RPMI8226 (cell line): ENCODE results near the gene TMEM101.
A peak's percentile ranks its signal among the peaks of the same experiment; 100 is the strongest.
"Not testable (repeated sequence)": the region's sequence is repeated elsewhere in the genome, so short reads cannot be mapped to it uniquely, and the experiment has no call there.

Source experiments
- DNase-seq: peaks from one replicate; pipeline ENCODE4 v3.0.0-alpha.2; 2015

The TMEM101 gene

GRCh38 chr17:44023545-44024270 is 8.9 kb upstream of the TMEM101 start:
- no peak for DNase-seq

- DNase-seq, result no peak
Measured at GRCh38 chr17:44022246-44022645, 7.5 kb upstream of the TMEM101 start.

DNA sequence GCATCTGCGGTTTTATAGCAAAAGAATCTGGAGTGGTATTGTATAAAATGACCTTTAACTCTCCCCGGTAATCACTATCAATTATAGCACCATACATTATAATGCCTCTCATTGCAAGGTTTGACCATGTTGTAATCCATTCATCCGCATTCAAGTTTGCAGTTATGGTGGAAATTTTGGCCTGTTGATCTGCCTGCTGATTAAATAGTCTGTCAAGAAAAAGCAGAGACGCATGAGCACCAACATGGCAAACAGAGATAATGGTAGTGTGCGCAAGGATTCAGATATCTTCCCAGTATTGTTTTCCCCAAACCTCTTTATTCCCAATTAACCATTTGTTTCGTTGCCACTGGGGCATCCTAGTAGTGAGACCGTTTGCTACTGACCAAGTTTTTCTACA is 6.5 kb upstream of the TMEM101 start:
- DNase-seq, result not testable (repeated sequence)

DNA sequence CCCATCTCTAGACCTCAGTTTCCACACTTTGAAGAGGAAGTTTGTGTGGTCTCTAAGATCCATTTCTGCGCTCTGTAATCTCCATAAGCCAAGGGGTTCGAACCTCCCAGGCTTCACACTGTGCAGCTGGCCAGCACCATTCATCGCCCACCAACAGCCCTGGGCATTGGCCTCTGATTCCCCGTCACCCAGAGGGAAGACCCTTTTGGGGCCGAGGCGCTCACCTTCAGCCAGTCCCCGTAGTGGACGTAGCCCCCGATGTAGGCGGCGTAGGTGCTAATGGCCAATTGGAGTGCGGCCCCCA is 678 bp downstream of the TMEM101 start:
- DNase-seq, result no peak

GRCh38 chr17:44012874-44013273 is 1.9 kb downstream of the TMEM101 start:
- DNase-seq, result no peak

- no peak for DNase-seq
Measured at GRCh38 chr17:44012391-44012790, 2.4 kb downstream of the TMEM101 start.

- no peak for DNase-seq
Measured at GRCh38 chr17:44011876-44012275, 2.9 kb downstream of the TMEM101 start.

GRCh38 chr17:44010966-44011647 is 3.7 kb downstream of the TMEM101 start:
- DNase-seq, result no peak

DNA sequence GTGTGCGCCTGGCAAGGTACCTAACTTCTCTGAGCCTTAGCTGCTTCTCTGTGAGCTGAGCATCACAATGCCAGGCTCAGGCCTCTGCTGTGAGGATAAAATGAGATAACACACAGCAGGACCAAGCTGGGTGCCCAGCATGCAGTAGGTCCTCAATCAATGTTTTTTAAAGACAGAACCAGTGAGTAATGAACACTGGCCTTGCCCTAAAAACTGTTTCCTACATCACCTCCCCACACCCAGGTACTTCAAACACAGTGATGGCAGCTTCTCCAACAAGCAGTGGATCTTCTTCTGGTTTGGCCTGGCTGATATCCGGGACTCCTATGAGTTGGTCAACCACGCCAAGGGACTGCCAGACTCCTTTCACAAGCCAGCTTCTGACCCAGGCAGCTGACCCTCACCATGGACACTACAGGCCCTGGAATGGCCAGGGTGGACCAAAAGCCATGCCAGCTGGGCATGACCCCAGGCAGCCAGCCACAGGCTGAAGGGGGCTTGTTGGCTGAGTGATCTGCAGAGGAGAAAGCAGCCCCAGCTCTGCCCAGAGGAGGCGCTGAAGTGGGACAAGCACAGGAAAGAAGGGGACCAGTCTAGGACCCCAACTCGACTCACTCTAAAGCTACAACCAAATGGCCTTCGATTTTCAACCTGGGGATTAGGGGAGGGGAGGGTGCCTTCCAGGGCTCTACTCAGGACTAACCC is 6.4 kb downstream of the TMEM101 start:
- DNase-seq, result no peak

GRCh38 chr17:44007346-44008204 is 7.2 kb downstream of the TMEM101 start:
- DNase-seq, result peak; percentile 18

DNA sequence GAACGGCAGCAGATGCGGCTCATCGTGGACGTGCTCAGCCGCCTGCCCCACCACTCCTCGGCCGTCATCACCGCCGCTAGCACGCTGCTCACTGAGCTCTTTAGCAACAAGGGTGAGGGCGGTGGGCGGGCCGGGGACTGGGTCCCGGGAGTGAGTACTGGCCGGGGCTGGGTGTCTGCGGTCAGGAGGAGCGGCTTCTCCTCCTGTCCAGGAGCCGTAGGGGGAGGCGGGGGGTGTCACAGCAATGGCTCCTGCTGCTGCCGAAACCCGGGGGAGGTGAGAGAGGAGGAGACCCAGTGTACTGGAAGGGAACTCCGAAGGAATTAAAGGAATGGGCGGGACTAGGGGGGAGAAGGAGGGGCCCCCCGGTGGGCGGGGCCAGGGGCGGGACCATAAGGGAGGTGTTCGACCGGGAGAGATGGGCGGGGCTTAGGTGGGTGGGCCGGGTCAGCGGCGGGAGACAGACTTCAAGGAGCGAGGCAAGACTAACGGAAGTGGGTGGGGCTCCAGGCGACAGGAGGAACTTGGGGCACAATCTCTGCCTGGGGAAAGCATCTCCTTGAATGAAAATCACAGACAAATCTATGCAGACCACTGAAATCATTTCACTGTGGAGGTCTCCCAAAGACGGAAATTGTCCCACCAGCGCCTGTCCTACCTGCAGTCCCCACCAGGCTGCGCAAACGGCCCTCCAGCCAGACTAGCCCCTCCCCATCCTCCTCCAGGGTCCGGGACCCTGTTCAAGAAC is 8.0 kb downstream of the TMEM101 start:
- DNase-seq, result peak; percentile 97

DNA sequence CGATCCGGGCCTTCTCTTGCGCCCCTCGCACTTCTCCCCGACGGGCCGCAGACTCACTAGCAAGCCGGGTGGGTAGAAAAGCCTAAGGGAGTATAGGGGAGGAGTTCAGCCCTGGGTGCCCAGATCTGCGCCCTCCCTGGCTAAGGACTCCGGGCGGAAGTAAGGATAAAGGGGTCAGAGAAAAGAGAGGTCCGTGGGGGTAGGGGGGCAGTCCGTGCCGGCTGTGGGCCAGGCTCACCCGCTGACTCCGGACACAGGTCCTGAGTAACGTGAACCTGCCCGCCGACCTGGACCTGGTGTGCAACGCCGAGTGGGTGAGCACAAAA is 8.5 kb downstream of the TMEM101 start:
- DNase-seq, result no peak

GRCh38 chr17:44005527-44006271 is 9.1 kb downstream of the TMEM101 start:
- DNase-seq, result peak; percentile 32

GRCh38 chr17:44004761-44005526 is 9.8 kb downstream of the TMEM101 start:
- DNase-seq, result no peak

DNA sequence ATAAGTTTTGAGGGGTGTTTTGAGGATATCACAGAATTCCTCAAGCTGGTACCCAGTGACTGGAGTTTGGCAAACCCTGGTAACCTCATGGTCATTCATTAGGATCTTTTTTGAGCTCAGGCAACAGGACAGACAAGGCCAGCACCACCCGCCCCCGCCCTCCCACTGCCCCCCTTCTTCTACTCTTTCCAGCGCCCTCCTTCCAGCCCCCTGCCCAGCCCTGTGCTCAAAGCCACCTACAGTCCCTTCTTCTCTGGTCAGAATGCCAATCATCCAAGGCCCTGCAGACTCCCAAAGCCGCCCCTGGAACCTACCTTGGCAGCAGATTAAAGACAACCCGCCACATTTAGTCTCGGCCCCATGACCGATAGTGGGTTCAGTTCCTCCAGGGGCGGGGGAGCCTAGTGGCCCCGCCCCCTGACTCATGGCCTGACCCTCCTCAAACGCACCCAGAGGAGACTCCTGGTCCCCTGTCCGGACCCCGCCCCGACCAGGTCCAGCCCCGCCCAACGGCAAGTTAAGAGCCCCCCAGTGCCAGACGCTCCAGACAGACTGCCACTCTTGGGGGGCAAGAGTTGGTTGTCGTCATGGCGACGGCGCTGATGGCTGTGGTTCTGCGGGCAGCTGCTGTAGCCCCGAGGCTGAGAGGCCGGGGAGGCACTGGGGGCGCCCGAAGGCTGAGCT is 10.5 kb downstream of the TMEM101 start, which contains the start of gene NAGS:
TSS of gene NAGS (plus strand) at position 546 of the 684 bp plus-strand sequence. CDS start at position 588, 42 bp downstream.
- no peak for DNase-seq

DNA sequence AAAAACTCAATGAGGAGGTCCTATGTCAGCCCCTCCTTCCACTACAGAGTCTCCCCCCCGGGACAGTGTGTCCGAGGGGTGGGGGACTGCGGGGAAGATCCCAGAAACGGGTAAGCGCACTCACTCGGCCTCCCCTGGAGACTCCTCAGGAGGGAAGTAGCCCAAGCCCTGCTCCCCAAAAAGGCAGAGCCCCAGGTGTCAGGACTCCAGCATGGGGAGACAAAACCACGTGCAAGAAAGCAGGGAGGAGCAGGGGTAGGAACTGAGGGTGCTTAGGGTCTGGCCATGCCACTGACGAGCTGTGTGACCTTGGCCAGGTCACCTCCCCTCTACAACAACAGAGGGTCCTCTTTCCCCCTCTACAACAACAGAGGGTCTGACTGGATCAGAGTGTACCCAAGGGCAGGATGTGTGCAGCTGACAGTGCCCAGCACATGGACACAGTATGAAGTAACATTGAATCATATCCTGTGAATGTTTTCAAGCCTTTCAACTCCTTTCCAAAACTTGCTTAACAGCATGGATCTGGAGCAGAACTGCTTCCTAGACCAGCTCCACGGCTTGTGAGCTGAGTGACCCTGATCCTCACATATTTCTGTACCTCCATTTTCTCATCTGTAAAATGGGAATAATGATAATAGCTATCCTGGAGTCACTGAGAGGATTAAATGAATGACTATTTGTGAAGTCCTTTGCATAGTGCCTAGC is 12.5 kb downstream of the TMEM101 start:
- no peak for DNase-seq

- DNase-seq, result no peak
Measured at GRCh38 chr17:44001461-44001920, 13.3 kb downstream of the TMEM101 start.

- DNase-seq, result no peak
Measured at GRCh38 chr17:44000871-44001460, 13.8 kb downstream of the TMEM101 start.
